Measurements from ENCODE around the gene KRTAP12-2.
"Not testable (repeated sequence)": the region's sequence is repeated elsewhere in the genome, so short reads cannot be mapped to it uniquely, and the experiment has no call there.

Gene KRTAP12-2

DNA sequence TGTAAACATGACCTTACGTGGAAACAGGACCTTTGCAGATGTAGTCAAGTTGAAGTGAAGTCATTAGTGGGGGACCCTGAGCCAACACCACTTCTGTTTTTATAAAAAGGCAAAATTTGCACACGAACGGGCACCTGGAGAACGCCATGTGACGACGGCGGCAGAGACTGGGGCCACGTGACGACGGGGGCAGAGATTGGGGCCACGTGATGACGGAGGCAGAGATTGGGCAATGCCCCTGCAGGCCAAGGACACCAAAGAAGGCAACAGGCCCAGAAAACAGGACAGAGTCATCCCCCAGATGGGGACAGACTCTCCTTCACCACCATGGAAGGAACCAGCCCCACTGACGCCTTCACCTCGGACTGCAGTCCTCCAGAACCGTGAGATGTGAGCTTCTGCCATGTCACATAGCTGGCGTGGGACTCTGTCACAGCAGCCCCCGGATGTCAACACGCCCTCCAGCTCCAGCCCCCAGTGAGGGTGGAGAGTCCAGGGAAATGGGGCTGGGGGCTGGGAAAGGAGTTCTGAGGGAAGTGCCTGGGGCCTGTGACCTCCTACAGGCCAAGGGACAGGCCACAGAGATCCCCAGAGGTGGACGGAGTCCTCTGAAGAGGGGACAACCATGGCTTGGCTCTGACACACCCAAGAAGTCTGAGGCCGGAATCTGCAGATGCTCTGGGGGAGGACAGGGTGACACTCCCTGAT, 16.3 kb downstream of the KRTAP12-2 start:
- no peak for DNase-seq (ENCODE audit: low spot score)

- no peak for DNase-seq (ENCODE audit: low spot score)
These were observed 17.1 kb downstream of the KRTAP12-2 start for GRCh38 chr21:44649521-44650100.

DNA sequence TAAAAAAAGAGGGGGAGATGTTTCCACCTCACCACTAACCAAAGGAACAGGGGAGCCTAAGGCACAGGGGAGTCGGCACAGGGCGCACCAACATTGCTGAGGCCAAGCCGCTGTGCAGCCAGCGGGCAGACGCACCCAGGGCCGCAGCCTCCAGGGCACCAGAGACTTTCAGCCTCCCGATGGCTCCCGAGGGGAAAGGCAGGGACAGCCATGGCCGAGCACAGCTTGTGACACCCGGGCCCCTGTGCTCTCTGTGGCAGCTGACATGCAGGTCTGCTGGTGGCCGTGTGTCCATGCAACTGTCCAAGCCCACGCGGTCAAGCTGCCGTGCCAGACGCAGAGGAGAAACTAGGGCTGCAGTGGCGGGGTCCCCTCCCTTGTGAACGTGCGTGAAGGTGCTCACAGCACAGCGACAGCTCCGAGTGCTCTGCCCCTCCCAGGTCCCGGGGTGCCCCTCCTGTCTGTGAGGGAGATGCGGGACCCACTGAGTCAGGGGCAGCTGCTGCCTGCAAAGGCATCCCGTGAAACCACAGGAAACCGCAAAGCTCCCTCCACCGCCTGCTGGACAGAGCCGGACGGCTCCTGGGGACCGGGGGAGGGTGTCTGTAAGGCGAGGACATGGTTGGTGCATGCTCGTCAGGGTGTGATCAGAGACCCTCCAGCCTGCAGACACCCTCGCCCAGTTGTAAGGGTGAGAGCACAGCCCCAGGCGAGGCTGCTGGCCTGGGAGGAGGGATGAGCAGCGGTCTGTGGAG, 18.0 kb downstream of the KRTAP12-2 start:
- no peak for DNase-seq (ENCODE audit: low spot score)

DNA sequence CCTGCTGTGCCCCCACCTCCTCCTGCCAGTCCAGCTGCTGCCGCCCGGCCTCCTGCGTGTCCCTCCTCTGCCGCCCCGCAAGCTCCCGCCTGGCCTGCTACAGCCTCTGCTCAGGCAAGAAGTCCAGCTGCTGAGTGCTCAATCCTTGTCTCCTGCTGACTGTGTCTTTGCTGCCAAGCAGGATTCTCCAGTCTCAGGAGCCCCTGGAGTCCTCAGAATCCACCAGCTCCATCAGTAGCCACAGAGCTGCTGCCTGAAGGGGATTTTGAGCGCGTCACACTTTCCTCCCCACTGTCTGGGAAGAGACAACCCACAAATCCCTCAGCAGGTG, 19.5 kb downstream of the KRTAP12-2 start:
- DNase-seq (ENCODE audit: low spot score): no peak

- DNase-seq (ENCODE audit: low spot score): not testable (repeated sequence)
These were observed 20.1 kb downstream of the KRTAP12-2 start, which contains the start of gene KRTAP10-11 for GRCh38 chr21:44646366-44647221. KRTAP10-11 (plus strand) TSS chr21:44646414; CDS start chr21:44646459, 45 bp downstream.

- DNase-seq (ENCODE audit: low spot score): no peak
These were observed 21.8 kb downstream of the KRTAP12-2 start for GRCh38 chr21:44644878-44645277.

DNA sequence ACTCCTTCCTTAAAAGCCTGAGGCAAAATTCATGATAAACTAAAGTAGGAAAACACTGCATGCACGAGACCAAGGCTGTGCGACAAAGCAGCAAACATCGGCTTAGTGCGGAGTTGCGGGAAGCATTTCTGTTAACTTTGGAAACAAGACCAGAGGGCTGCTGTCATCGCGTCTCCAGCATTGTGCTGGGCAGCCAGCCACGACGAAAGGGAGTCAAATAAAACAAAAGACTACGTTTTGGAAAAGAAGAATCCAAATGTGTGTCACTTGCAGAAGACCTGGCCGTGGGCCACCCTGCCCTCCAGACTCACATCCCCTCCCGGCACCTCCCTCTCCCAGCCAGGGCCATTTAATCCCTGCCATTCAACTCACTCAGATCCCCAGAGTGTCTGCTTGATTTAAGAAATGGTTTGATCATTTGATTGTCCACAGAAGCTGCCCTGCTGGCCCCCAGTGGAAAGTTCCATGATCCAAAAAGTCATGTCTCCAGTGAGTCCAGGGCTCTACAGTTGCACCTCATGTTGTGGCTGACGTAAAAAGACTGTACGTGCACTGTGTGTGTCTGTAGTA, 22.9 kb downstream of the KRTAP12-2 start:
- DNase-seq (ENCODE audit: low spot score): no peak

- no peak for DNase-seq (ENCODE audit: low spot score)
These were observed 26.0 kb downstream of the KRTAP12-2 start for GRCh38 chr21:44640761-44641160.

GRCh38 chr21:44639331-44639655, 27.4 kb downstream of the KRTAP12-2 start:
- no peak for DNase-seq (ENCODE audit: low spot score)

GRCh38 chr21:44638506-44639330, 28.0 kb downstream of the KRTAP12-2 start:
- DNase-seq (ENCODE audit: low spot score): not testable (repeated sequence)

- DNase-seq (ENCODE audit: low spot score): not testable (repeated sequence)
These were observed 28.8 kb downstream of the KRTAP12-2 start for GRCh38 chr21:44637851-44638348.

DNA sequence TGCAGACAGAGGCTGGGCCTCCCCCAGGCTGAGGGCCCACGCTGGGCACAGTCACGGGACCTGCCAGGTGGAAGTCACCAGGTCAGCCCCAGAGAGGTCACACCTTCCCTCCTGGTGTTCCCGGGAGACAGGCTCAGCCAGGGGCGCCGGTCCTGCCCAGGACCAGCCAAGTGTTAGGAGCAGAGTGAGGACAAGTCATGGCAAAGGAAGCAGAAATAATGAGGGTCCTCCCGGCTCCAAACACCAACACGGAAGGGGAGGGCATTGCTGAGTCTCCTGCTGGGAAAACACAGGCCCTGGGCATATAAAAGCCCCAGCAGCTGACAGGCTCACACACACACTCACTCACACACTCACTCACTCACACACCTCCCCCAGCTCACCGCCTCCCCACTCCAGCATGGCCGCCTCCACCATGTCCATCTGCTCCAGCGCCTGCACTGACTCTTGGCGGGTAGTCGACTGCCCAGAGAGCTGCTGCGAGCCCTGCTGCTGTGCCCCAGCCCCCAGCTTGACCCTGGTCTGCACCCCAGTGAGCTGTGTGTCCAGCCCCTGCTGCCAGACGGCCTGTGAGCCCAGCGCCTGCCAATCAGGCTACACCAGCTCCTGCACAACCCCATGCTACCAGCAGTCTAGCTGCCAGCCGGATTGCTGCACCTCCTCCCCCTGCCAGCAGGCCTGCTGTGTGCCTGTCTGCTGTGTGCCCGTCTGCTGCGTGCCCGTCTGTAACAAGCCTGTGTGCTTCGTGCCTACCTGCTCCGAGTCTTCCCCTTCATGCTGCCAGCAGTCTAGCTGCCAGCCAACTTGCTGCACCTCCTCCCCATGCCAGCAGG, 29.5 kb downstream of the KRTAP12-2 start, which contains the start of gene KRTAP10-10:
KRTAP10-10 (plus strand) TSS at position 339 of the 833 bp plus-strand sequence; CDS start at position 401, 62 bp downstream.
- DNase-seq (ENCODE audit: low spot score): no peak

GRCh38 chr21:44636209-44637017, 30.3 kb downstream of the KRTAP12-2 start:
- DNase-seq (ENCODE audit: low spot score): no peak

DNA sequence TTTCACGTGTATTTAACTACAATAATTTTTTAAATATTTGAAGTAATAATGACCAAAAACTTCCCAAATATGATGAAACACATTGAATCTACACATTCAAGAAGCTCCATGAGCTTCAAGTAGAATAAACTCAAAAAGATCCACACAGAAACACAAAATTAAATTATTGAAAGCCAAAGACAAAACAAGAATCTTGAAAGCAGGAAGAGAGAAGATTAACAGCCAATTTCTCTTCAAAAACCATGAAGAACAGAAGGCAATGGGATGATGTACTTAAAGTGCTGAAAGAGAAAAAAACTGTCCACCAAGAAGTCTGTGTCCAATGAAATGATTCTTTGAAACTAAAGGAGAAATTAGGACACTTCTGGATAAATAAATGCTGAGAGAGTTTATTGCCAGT, 34.7 kb downstream of the KRTAP12-2 start:
- no peak for DNase-seq (ENCODE audit: low spot score)

GRCh38 chr21:44630440-44630839, 36.3 kb downstream of the KRTAP12-2 start:
- DNase-seq (ENCODE audit: low spot score): no peak

- no peak for DNase-seq (ENCODE audit: low spot score)
These were observed 37.9 kb downstream of the KRTAP12-2 start for GRCh38 chr21:44628707-44629391.

DNA sequence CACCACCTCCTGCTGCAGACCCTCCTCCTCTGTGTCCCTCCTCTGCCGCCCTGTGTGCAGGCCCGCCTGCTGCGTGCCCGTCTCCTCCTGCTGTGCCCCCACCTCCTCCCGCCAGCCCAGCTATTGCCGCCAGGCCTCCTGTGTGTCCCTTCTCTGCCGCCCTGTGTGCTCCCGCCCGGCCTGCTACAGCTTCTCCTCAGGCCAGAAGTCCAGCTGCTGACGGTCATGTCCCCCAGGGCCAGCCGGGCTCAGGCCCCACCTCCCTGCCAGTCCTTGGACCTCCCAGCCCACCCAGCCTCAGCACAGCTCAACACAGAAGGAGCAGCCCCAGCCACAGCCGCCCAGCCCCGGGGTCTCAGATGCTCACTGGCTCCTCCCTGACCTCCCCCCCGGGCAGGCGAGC, 38.9 kb downstream of the KRTAP12-2 start:
- not testable (repeated sequence) for DNase-seq (ENCODE audit: low spot score)

DNA sequence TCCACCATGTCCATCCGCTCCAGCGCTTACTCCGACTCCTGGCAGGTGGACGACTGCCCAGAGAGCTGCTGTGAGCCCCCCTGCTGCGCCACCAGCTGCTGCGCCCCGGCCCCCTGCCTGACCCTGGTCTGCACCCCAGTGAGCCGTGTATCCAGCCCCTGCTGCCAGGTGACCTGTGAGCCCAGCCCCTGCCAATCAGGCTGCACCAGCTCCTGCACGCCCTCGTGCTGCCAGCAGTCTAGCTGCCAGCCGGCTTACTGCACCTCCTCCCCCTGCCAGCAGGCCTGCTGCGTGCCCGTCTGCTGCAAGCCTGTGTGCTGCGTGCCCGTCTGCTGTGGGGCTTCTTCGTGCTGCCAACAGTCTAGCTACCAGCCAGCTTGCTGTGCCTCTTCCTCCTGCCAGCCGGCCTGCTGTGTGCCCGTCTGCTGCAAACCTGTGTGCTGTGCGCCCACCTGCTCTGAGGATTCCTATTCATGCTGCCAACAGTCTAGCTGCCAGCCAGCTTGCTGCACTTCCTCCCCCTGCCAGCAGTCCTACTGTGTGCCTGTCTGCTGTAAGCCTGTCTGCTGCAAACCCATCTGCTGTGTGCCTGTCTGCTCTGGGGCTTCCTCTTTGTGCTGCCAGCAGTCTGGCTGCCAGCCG, 39.4 kb downstream of the KRTAP12-2 start:
- DNase-seq (ENCODE audit: low spot score): not testable (repeated sequence)

Data from hematopoietic multipotent progenitor cell treated with erythropoietin and hydrocortisone succinate and interleukin-3 and kit ligand, for 17 days (in vitro differentiated cells).